HEK293 (cell line): ENCODE measurements around the gene SFXN4.

Source experiments
- CTCF ChIA-PET: fragments of 350-600 bp; formaldehyde crosslinking; extraction: SDS; loops from one replicate; lab custom pipeline; 2021; ENCODE audit warnings: antibody characterized with exemption; lab: Yijun Ruan, JAX
- POLR2A ChIA-PET: fragments of 300-600 bp; formaldehyde crosslinking; extraction: SDS; loops from one replicate; lab custom pipeline; 2020; ENCODE audit warnings: antibody characterized with exemption, inconsistent platforms; lab: Yijun Ruan, JAX
- H3K27ac ChIP-seq: fragments of 200-500 bp; sonication (Bioruptor generic); 2 replicates; pipeline ENCODE4 v1.5.1; 2014; ENCODE audit warnings: low read depth, low read length, control low read depth, inconsistent platforms; ENCODE audit errors: extremely low read depth
- H3K36me3 ChIP-seq, 2 experiments: fragments of 200-500 bp in 1 of 2; sonication (Bioruptor generic) in 1 of 2; 1 replicate in 1 of 2; 2 replicates in 1 of 2; pipeline ENCODE4 v1.5.1; 2014 to 2017; ENCODE audit warnings: inconsistent platforms in 2 of 2, low read length in 2 of 2; ENCODE audit not compliant: control insufficient read depth in 2 of 2, insufficient read depth in 1 of 2
- H3K4me1 ChIP-seq: fragments of 200-500 bp; sonication (Bioruptor generic); 2 replicates; pipeline ENCODE4 v1.5.1; 2014; ENCODE audit warnings: mild to moderate bottlenecking, low read length, inconsistent platforms; ENCODE audit not compliant: control insufficient read depth, insufficient read depth
- H3K4me3 ChIP-seq: 2 replicates; pipeline ENCODE4 v1.5.1; 2011; ENCODE audit warnings: low read depth, mild to moderate bottlenecking, control low read depth, low read length, moderate library complexity
- H3K9me3 ChIP-seq: fragments of 200-500 bp; sonication (Bioruptor generic); 2 replicates; pipeline ENCODE4 v1.5.1; 2014; ENCODE audit warnings: low read depth, low read length, inconsistent platforms; ENCODE audit not compliant: control insufficient read depth, insufficient read depth
- BCL11A ChIP-seq: fragments of 450-650 bp; formaldehyde crosslinking; IDR thresholded peaks from 2 replicates; pipeline ENCODE4 v1.5.1; 2016; ENCODE audit warnings: low read depth, missing biosample characterization, missing genetic modification characterization
- KLF1 ChIP-seq: fragments of 450-650 bp; formaldehyde crosslinking; IDR thresholded peaks from 2 replicates; pipeline ENCODE4 v1.5.1; 2016; ENCODE audit warnings: missing biosample characterization, missing genetic modification characterization
- KLF17 ChIP-seq: fragments of 450-650 bp; formaldehyde crosslinking; IDR thresholded peaks from 2 replicates; pipeline ENCODE4 v1.5.1; 2016; ENCODE audit warnings: missing biosample characterization, missing genetic modification characterization
- OSR2 ChIP-seq: fragments of 450-650 bp; formaldehyde crosslinking; IDR thresholded peaks from 2 replicates; pipeline ENCODE4 v1.5.1; 2016; ENCODE audit warnings: missing biosample characterization, missing genetic modification characterization
- TRIM28 ChIP-seq: IDR thresholded peaks from 2 replicates; pipeline ENCODE4 v1.6.1; 2011; ENCODE audit warnings: low read length, control low read depth, borderline replicate concordance
- ZFHX2 ChIP-seq: fragments of 450-650 bp; formaldehyde crosslinking; conservative IDR thresholded peaks from 2 replicates; pipeline ENCODE4 v1.5.1; 2016; ENCODE audit warnings: missing biosample characterization, missing genetic modification characterization
- ZFP3 ChIP-seq: fragments of 450-650 bp; formaldehyde crosslinking; IDR thresholded peaks from 2 replicates; pipeline ENCODE4 v1.5.1; 2016; ENCODE audit warnings: low read depth, missing biosample characterization, missing genetic modification characterization
- ZNF146 ChIP-seq: fragments of 450-650 bp; formaldehyde crosslinking; IDR thresholded peaks from 2 replicates; pipeline ENCODE4 v1.5.1; 2016; ENCODE audit warnings: missing biosample characterization, missing genetic modification characterization
- ZNF148 ChIP-seq: fragments of 450-650 bp; formaldehyde crosslinking; IDR thresholded peaks from 2 replicates; pipeline ENCODE4 v1.5.0; 2017; ENCODE audit warnings: missing biosample characterization, missing genetic modification characterization, borderline replicate concordance
- ZNF169 ChIP-seq: fragments of 450-650 bp; formaldehyde crosslinking; IDR thresholded peaks from 2 replicates; pipeline ENCODE4 v1.5.1; 2016; ENCODE audit warnings: missing biosample characterization, missing genetic modification characterization
- ZNF223 ChIP-seq: fragments of 450-650 bp; formaldehyde crosslinking; IDR thresholded peaks from 2 replicates; pipeline ENCODE4 v1.5.1; 2016; ENCODE audit warnings: missing biosample characterization, missing genetic modification characterization
- ZNF24 ChIP-seq: fragments of 450-650 bp; formaldehyde crosslinking; IDR thresholded peaks from 2 replicates; pipeline ENCODE4 v1.5.1; 2016; ENCODE audit warnings: missing biosample characterization, missing genetic modification characterization
- ZNF274 ChIP-seq, 2 experiments: fragments of 200-500 bp in 1 of 2; fragments of 450-650 bp in 1 of 2; sonication (Bioruptor generic) in 1 of 2; formaldehyde crosslinking in 1 of 2; IDR thresholded peaks; 2 replicates each; pipeline versions ENCODE4 v1.5.1 to v1.6.1; 2014 to 2016; ENCODE audit warnings: borderline replicate concordance in 1 of 2, inconsistent platforms in 1 of 2, low read length in 1 of 2, missing biosample characterization in 1 of 2, missing genetic modification characterization in 1 of 2
- ZNF341 ChIP-seq: fragments of 450-650 bp; formaldehyde crosslinking; IDR thresholded peaks from 2 replicates; pipeline ENCODE4; 2016; ENCODE audit warnings: low read depth, missing biosample characterization, missing genetic modification characterization
- ZNF561 ChIP-seq: fragments of 450-650 bp; IDR thresholded peaks from 2 replicates; pipeline ENCODE4 v1.5.1; 2018; ENCODE audit warnings: missing biosample characterization, missing genetic modification characterization, borderline replicate concordance
- ZNF571 ChIP-seq: fragments of 450-650 bp; formaldehyde crosslinking; IDR thresholded peaks from 2 replicates; pipeline ENCODE4 v1.5.0; 2017; ENCODE audit warnings: missing biosample characterization, missing genetic modification characterization
- ZNF596 ChIP-seq: fragments of 450-650 bp; IDR thresholded peaks from 2 replicates; pipeline ENCODE4 v1.5.0; 2018; ENCODE audit warnings: missing biosample characterization, mild to moderate bottlenecking, missing genetic modification characterization, moderate library complexity
- ZNF654 ChIP-seq: fragments of 450-650 bp; formaldehyde crosslinking; IDR thresholded peaks from 2 replicates; pipeline ENCODE4 v1.5.1; 2016; ENCODE audit warnings: low read depth, missing biosample characterization, missing genetic modification characterization
- ZNF76 ChIP-seq: fragments of 450-650 bp; formaldehyde crosslinking; IDR thresholded peaks from 2 replicates; pipeline ENCODE4; 2016; ENCODE audit warnings: low read depth, missing biosample characterization, missing genetic modification characterization, borderline replicate concordance
- ZNF768 ChIP-seq: fragments of 450-650 bp; formaldehyde crosslinking; IDR thresholded peaks from 2 replicates; pipeline ENCODE4 v1.5.1; 2018; ENCODE audit warnings: missing biosample characterization, mild to moderate bottlenecking, missing genetic modification characterization
- ZNF777 ChIP-seq: fragments of 450-650 bp; formaldehyde crosslinking; IDR thresholded peaks from 2 replicates; pipeline ENCODE4 v1.5.1; 2017; ENCODE audit warnings: missing biosample characterization, missing genetic modification characterization, borderline replicate concordance
- ZNF785 ChIP-seq: fragments of 450-650 bp; formaldehyde crosslinking; IDR thresholded peaks from 2 replicates; pipeline ENCODE4 v1.5.1; 2016; ENCODE audit warnings: missing biosample characterization, missing genetic modification characterization
- ZSCAN16 ChIP-seq: fragments of 450-650 bp; formaldehyde crosslinking; IDR thresholded peaks from 2 replicates; pipeline ENCODE4 v1.5.1; 2016; ENCODE audit warnings: missing biosample characterization, missing genetic modification characterization
- ZSCAN30 ChIP-seq: fragments of 450-650 bp; IDR thresholded peaks from 2 replicates; pipeline ENCODE4 v1.5.1; 2018; ENCODE audit warnings: missing biosample characterization, mild to moderate bottlenecking, missing genetic modification characterization, moderate library complexity
- TF ChIP-seq, protein P1 (sequence below): fragments of 450-650 bp; formaldehyde crosslinking; IDR thresholded peaks from 2 replicates; pipeline ENCODE4 v1.5.1; 2016; ENCODE audit warnings: missing biosample characterization, missing genetic modification characterization
- TF ChIP-seq, protein P2 (sequence below): fragments of 450-650 bp; formaldehyde crosslinking; IDR thresholded peaks from 2 replicates; pipeline ENCODE4 v1.5.1; 2016; ENCODE audit warnings: missing biosample characterization, missing genetic modification characterization

The SFXN4 gene

DNA sequence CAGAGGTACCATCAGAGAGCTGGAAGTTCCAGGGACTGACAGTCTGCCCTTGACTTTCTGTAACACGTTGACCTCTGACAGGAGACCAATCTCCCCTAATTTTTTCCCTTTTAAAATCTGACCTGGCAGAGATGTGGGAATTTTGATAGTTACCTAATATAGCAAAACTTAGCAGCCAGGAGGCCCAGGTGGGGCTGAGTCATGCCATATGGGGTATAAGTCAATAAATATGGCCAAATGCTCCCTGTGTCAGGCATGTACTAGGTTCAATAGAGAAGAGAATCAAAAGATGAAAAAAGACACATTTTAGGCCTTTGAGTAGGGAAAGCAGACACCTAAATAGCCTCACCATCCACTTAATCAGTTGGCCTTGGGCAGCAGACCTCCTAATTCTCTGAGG lies 35.7 kb upstream of the SFXN4 start:
- TF ChIP-seq ZNF169: no peak
- TF ChIP-seq TRIM28: no peak
- no peak for TF ChIP-seq ZFHX2 (tag by site-specific recombination)
- no peak for TF ChIP-seq OSR2 (tag by site-specific recombination)
- TF ChIP-seq ZNF223: no peak
- H3K27ac ChIP-seq: no peak overlapping the region
- POLR2A ChIA-PET: no interaction called here
- no peaks in the 10 kb centered on the region for H3K36me3 ChIP-seq
- no peaks in the 10 kb centered on the region for H3K4me1 ChIP-seq
- no peak overlapping the region for H3K4me3 ChIP-seq
- CTCF ChIA-PET: interaction anchor here (0.8 to 3.8 kb wide), 5 partner anchors 12 to 438 kb away, joined by 3 to 64 read pairs (median 5); no protein-coding TSS in a partner anchor
- no peaks in the 10 kb centered on the region for H3K9me3 ChIP-seq

DNA sequence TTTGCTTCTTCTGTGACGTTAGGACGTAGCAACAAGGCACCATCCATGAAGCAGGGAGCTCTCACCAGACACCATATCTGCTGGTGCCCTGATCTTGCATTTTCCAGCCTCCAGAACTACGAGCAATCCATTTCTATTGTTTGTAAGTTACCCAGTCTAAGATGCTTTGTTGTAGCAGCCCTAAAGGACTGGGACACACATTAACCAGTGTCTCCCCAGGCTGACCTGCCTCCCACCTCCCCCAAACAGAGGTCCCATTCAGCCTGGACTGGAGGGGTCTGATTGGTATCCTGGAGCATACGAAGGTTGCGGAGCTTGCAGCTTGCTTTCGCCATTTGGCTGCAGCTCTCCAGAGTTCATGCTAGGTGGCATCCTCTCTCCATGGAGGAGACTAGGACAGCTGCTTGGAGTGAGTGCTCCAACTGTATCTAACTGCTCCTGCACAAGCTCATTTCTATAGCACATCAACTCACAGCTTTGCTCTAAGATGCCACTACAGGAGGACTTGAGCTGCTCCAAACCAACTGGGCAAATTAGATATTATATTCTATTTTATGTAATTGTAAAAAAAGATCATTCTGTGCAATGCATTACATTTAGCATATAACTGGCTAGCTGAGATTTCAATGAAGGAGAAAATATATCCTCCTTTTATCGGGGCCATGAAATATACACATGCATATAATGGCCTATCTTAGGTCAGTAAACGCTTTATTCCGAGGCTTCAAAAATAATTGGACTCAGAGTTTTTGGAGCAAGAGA lies 33.9 kb upstream of the SFXN4 start:
- no peak overlapping the region for H3K4me3 ChIP-seq
- no peaks in the 10 kb centered on the region for H3K36me3 ChIP-seq
- CTCF ChIA-PET: interaction anchor here (0.6 to 3.8 kb wide), 38 partner anchors 7 to 631 kb away, joined by 3 to 64 read pairs (median 5); partner anchors contain the start of gene INPP5F
- H3K27ac ChIP-seq: no peak overlapping the region
- POLR2A ChIA-PET: interaction anchor here (0.6 to 1.2 kb wide), 3 partner anchors 10 to 290 kb away, joined by 3 to 8 read pairs (median 5); no protein-coding TSS in a partner anchor
- no peaks in the 10 kb centered on the region for H3K9me3 ChIP-seq
- no peaks in the 10 kb centered on the region for H3K4me1 ChIP-seq
- TF ChIP-seq ZNF654: peak; percentile 85
- TF ChIP-seq ZNF76 (tag by site-specific recombination): no peak
- no peak for TF ChIP-seq ZNF274 (IDR thresholded peaks at IDR 0.05; ENCODE audit: low read length)
- no peak for TF ChIP-seq ZNF274 (tag by site-specific recombination; IDR thresholded peaks at IDR 0.05; ENCODE audit: borderline replicate concordance)
- TF ChIP-seq ZNF596 (tag by site-specific recombination): no peak
- no peak for TF ChIP-seq ZNF768
- TF ChIP-seq, protein P1, sequence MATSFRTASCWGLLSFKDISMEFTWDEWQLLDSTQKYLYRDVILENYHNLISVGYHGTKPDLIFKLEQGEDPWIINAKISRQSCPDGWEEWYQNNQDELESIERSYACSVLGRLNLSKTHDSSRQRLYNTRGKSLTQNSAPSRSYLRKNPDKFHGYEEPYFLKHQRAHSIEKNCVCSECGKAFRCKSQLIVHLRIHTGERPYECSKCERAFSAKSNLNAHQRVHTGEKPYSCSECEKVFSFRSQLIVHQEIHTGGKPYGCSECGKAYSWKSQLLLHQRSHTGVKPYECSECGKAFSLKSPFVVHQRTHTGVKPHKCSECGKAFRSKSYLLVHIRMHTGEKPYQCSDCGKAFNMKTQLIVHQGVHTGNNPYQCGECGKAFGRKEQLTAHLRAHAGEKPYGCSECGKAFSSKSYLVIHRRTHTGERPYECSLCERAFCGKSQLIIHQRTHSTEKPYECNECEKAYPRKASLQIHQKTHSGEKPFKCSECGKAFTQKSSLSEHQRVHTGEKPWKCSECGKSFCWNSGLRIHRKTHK (tag by site-specific recombination): no peak
- TF ChIP-seq BCL11A (tag by site-specific recombination): no peak
- TF ChIP-seq KLF17 (tag by site-specific recombination): no peak
- no peak for TF ChIP-seq ZNF777 (tag by site-specific recombination)
- no peak for TF ChIP-seq ZNF785 (tag by site-specific recombination)
- no peak for TF ChIP-seq ZNF146 (tag by site-specific recombination)
- TF ChIP-seq ZNF571: no peak
- no peak for TF ChIP-seq ZFP3 (tag by site-specific recombination)
- TF ChIP-seq ZFHX2 (tag by site-specific recombination): no peak
- TF ChIP-seq ZNF24: no peak
- 0 out of 2 replicates have a peak, but pooled peaks have one; percentile 19 for TF ChIP-seq ZSCAN30 (tag by site-specific recombination)
- no peak for TF ChIP-seq ZNF148
- TF ChIP-seq ZNF169: no peak
- TF ChIP-seq ZNF341 (tag by site-specific recombination): no peak
- no peak for TF ChIP-seq KLF1 (tag by site-specific recombination)
- peak; percentile 37; the same call in 1 of the 2 replicates for TF ChIP-seq ZNF561 (tag by site-specific recombination)
- TF ChIP-seq, protein P2, sequence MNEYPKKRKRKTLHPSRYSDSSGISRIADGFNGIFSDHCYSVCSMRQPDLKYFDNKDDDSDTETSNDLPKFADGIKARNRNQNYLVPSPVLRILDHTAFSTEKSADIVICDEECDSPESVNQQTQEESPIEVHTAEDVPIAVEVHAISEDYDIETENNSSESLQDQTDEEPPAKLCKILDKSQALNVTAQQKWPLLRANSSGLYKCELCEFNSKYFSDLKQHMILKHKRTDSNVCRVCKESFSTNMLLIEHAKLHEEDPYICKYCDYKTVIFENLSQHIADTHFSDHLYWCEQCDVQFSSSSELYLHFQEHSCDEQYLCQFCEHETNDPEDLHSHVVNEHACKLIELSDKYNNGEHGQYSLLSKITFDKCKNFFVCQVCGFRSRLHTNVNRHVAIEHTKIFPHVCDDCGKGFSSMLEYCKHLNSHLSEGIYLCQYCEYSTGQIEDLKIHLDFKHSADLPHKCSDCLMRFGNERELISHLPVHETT (tag by site-specific recombination): no peak
- no peak for TF ChIP-seq ZSCAN16 (tag by site-specific recombination)
